H1 (cell line): ENCODE data around the gene WDR48. TPM values are rescaled to one million over a fixed set of nuclear protein-coding genes. Genes with fewer than 3 reads are reported as not detected.

Source experiments
- polyA plus RNA-seq, 7 experiments: library from polyadenylated mRNA; depleted of rRNA in 3 of 7; stranded (reverse) in 5 of 7; unstranded in 2 of 7; fragments of >200 nt in 5 of 7; fragments of 200-250 nt in 2 of 7; gene quantifications; 1 replicate in 5 of 7; 2 replicates in 1 of 7; 4 replicates in 1 of 7; pipeline versions ENCODE4 v1.2.1 to v1.2.3, GENCODE V29; 2011 to 2013; ENCODE audit warnings: missing spikeins in 2 of 7, mixed read lengths in 2 of 7
- total RNA-seq: library from RNA; stranded (reverse); fragmentation: NEBNext Ultra II Directional; extraction: Animal tissue kit (Norgen Biotek cat#: 25700); gene quantifications from 2 replicates; pipeline ENCODE4 v1.2.1, GENCODE V29; 2021
- TF ChIP-seq, protein P1 (sequence below): fragments of 300-600 bp; sonication (generic); IDR thresholded peaks from 2 replicates; pipeline ENCODE4 v1.7.1; 2012; ENCODE audit warnings: low read length, moderate library complexity, mild to moderate bottlenecking, inconsistent platforms; ENCODE audit not compliant: insufficient replicate concordance

Gene WDR48
- total and polyA plus RNA-seq, 2 of the 8 experiments (the other 6 are each of a cell fraction or from before 2014, with no cell fraction given), result 21.2 to 54.1 TPM

DNA sequence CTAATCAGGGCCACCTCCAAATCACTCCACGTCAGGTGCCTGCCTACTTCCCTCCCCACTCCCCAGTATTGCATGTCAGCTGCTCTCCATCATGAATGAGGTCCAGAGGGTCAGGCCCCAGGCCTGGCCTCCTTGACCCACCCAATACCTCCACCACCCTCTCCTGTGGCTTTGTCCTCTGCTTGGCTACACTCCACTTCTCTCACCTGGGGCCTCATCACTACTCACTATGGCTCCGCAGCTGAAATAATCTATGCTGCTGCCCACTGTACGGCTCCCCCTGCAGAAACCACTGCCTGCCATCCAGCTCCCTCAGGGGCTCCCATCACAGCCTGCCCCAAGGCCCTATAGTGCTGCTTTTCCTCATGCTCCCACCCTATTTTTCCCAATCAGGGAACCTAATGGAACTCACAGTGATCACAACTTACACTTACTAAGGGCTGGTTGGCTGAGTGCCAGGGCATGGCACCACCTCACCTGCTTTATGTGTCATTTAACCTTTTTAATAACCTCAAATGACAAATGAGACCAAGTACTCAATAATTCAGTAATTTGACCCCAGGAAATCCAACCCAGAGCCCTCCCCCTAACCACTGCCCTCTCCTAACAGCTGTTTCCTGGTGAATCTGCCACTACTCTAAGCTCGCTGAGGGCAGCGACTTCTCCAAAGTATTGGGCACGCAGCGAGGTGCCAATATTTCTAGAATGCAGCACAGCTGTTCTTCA is 53.3 kb downstream of the WDR48 start (continued):
- TF ChIP-seq, protein P1, sequence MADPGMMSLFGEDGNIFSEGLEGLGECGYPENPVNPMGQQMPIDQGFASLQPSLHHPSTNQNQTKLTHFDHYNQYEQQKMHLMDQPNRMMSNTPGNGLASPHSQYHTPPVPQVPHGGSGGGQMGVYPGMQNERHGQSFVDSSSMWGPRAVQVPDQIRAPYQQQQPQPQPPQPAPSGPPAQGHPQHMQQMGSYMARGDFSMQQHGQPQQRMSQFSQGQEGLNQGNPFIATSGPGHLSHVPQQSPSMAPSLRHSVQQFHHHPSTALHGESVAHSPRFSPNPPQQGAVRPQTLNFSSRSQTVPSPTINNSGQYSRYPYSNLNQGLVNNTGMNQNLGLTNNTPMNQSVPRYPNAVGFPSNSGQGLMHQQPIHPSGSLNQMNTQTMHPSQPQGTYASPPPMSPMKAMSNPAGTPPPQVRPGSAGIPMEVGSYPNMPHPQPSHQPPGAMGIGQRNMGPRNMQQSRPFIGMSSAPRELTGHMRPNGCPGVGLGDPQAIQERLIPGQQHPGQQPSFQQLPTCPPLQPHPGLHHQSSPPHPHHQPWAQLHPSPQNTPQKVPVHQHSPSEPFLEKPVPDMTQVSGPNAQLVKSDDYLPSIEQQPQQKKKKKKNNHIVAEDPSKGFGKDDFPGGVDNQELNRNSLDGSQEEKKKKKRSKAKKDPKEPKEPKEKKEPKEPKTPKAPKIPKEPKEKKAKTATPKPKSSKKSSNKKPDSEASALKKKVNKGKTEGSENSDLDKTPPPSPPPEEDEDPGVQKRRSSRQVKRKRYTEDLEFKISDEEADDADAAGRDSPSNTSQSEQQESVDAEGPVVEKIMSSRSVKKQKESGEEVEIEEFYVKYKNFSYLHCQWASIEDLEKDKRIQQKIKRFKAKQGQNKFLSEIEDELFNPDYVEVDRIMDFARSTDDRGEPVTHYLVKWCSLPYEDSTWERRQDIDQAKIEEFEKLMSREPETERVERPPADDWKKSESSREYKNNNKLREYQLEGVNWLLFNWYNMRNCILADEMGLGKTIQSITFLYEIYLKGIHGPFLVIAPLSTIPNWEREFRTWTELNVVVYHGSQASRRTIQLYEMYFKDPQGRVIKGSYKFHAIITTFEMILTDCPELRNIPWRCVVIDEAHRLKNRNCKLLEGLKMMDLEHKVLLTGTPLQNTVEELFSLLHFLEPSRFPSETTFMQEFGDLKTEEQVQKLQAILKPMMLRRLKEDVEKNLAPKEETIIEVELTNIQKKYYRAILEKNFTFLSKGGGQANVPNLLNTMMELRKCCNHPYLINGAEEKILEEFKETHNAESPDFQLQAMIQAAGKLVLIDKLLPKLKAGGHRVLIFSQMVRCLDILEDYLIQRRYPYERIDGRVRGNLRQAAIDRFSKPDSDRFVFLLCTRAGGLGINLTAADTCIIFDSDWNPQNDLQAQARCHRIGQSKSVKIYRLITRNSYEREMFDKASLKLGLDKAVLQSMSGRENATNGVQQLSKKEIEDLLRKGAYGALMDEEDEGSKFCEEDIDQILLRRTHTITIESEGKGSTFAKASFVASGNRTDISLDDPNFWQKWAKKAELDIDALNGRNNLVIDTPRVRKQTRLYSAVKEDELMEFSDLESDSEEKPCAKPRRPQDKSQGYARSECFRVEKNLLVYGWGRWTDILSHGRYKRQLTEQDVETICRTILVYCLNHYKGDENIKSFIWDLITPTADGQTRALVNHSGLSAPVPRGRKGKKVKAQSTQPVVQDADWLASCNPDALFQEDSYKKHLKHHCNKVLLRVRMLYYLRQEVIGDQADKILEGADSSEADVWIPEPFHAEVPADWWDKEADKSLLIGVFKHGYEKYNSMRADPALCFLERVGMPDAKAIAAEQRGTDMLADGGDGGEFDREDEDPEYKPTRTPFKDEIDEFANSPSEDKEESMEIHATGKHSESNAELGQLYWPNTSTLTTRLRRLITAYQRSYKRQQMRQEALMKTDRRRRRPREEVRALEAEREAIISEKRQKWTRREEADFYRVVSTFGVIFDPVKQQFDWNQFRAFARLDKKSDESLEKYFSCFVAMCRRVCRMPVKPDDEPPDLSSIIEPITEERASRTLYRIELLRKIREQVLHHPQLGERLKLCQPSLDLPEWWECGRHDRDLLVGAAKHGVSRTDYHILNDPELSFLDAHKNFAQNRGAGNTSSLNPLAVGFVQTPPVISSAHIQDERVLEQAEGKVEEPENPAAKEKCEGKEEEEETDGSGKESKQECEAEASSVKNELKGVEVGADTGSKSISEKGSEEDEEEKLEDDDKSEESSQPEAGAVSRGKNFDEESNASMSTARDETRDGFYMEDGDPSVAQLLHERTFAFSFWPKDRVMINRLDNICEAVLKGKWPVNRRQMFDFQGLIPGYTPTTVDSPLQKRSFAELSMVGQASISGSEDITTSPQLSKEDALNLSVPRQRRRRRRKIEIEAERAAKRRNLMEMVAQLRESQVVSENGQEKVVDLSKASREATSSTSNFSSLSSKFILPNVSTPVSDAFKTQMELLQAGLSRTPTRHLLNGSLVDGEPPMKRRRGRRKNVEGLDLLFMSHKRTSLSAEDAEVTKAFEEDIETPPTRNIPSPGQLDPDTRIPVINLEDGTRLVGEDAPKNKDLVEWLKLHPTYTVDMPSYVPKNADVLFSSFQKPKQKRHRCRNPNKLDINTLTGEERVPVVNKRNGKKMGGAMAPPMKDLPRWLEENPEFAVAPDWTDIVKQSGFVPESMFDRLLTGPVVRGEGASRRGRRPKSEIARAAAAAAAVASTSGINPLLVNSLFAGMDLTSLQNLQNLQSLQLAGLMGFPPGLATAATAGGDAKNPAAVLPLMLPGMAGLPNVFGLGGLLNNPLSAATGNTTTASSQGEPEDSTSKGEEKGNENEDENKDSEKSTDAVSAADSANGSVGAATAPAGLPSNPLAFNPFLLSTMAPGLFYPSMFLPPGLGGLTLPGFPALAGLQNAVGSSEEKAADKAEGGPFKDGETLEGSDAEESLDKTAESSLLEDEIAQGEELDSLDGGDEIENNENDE, result no peak
